Activated CD8-positive, alpha-beta memory T cell treated with anti-CD3 and anti-CD28 coated beads, Interleukin-2, amount 50 U/mL, for 24 hours (primary cell): Measurements from ENCODE around the gene VAV3.
"Not testable (repeated sequence)": the region's sequence is repeated elsewhere in the genome, so short reads cannot be mapped to it uniquely, and the experiment has no call there.

Experiments
- DNase-seq: peaks from one replicate; pipeline ENCODE4 v3.0.0-alpha.2; 2020; ENCODE audit errors: extremely low read depth

VAV3 gene

GRCh38 chr1:107965110-107965991, at the start of gene VAV3:
TSS of gene VAV3 (minus strand) at chr1:107965180. CDS start at chr1:107964869, 311 bp downstream.
- DNase-seq = no peak

GRCh38 chr1:108012553-108012952, 47.6 kb upstream of the VAV3 start:
- DNase-seq = no peak

GRCh38 chr1:108011295-108011694, 46.3 kb upstream of the VAV3 start:
- DNase-seq = no peak

- DNase-seq = no peak
Observed at GRCh38 chr1:108010581-108010980, 45.6 kb upstream of the VAV3 start.

GRCh38 chr1:108009603-108010195, 44.7 kb upstream of the VAV3 start:
- no peak for DNase-seq

- DNase-seq = no peak
Observed at GRCh38 chr1:108007531-108007930, 42.6 kb upstream of the VAV3 start.

GRCh38 chr1:108007070-108007469, 42.1 kb upstream of the VAV3 start:
- DNase-seq = no peak

- not testable (repeated sequence) for DNase-seq
Observed at GRCh38 chr1:108004919-108005318, 39.9 kb upstream of the VAV3 start.

GRCh38 chr1:108000620-108001111, 35.7 kb upstream of the VAV3 start:
- no peak for DNase-seq

- no peak for DNase-seq
Observed at GRCh38 chr1:108000184-108000583, 35.2 kb upstream of the VAV3 start.

GRCh38 chr1:107997866-107998265, 32.9 kb upstream of the VAV3 start:
- DNase-seq = no peak

- no peak for DNase-seq
Observed at GRCh38 chr1:107993920-107994319, 28.9 kb upstream of the VAV3 start.

- no peak for DNase-seq
Observed at GRCh38 chr1:107992347-107992746, 27.4 kb upstream of the VAV3 start.

GRCh38 chr1:107991371-107992066, 26.5 kb upstream of the VAV3 start:
- no peak for DNase-seq

- DNase-seq = no peak
Observed at GRCh38 chr1:107990606-107991005, 25.6 kb upstream of the VAV3 start.

- no peak for DNase-seq
Observed at GRCh38 chr1:107981277-107981676, 16.3 kb upstream of the VAV3 start.

- DNase-seq = no peak
Observed at GRCh38 chr1:107979926-107980325, 14.9 kb upstream of the VAV3 start.

GRCh38 chr1:107979088-107979487, 14.1 kb upstream of the VAV3 start:
- no peak for DNase-seq

GRCh38 chr1:107976836-107977235, 11.9 kb upstream of the VAV3 start:
- no peak for DNase-seq

- no peak for DNase-seq
Observed at GRCh38 chr1:107976431-107976830, 11.5 kb upstream of the VAV3 start.

GRCh38 chr1:107975851-107976250, 10.9 kb upstream of the VAV3 start:
- DNase-seq = no peak

GRCh38 chr1:107974090-107974489, 9.1 kb upstream of the VAV3 start:
- DNase-seq = no peak
